HepG2 (cell line): ENCODE measurements around the gene NEK11. TPM values are rescaled to one million over a fixed set of nuclear protein-coding genes. Genes with fewer than 3 reads are reported as not detected.

Experiments used
- FOSL2 ChIP-seq: sonication (generic); formaldehyde crosslinking; IDR thresholded peaks from 2 replicates; pipeline ENCODE4 v1.4.0; 2020; ENCODE audit warnings: missing genetic modification reagents
- RAD21 ChIP-seq: fragments of 450-650 bp; formaldehyde crosslinking; IDR thresholded peaks from 2 replicates; pipeline ENCODE4 v1.5.0; 2020; ENCODE audit warnings: mild to moderate bottlenecking
- RBFOX2 ChIP-seq: fragments of 200-400 bp; formaldehyde crosslinking; IDR thresholded peaks from 2 replicates; pipeline ENCODE4 v1.6.1; 2017; ENCODE audit warnings: low read depth, mild to moderate bottlenecking, low read length
- RBM39 ChIP-seq: fragments of 200-400 bp; formaldehyde crosslinking; IDR thresholded peaks from one replicate; pipeline ENCODE4 v1.6.1; 2018; ENCODE audit warnings: antibody characterized with exemption, mild to moderate bottlenecking, low read depth, low read length; ENCODE audit not compliant: poor library complexity, severe bottlenecking
- YEATS4 ChIP-seq: sonication (generic); formaldehyde crosslinking; IDR thresholded peaks from 2 replicates; pipeline ENCODE4 v1.4.0; 2020; ENCODE audit warnings: missing genetic modification reagents, borderline replicate concordance
- YY1 ChIP-seq: IDR thresholded peaks from 2 replicates; pipeline ENCODE4 v1.6.1; 2011; ENCODE audit warnings: low read length, low read depth, moderate library complexity, mild to moderate bottlenecking; ENCODE audit not compliant: insufficient read depth, insufficient replicate concordance
- ZNF12 ChIP-seq: sonication (generic); formaldehyde crosslinking; IDR thresholded peaks from 2 replicates; pipeline ENCODE4 v1.5.0; 2020; ENCODE audit warnings: missing genetic modification reagents
- ZNF136 ChIP-seq: sonication (generic); formaldehyde crosslinking; IDR thresholded peaks from 2 replicates; pipeline ENCODE4 v1.8.1; 2022; ENCODE audit warnings: low read depth, mild to moderate bottlenecking, moderate library complexity, missing genetic modification reagents
- ZNF224 ChIP-seq: sonication (generic); formaldehyde crosslinking; IDR thresholded peaks from 2 replicates; pipeline ENCODE4 v1.5.0; 2020; ENCODE audit warnings: mild to moderate bottlenecking, missing genetic modification reagents
- ZNF24 ChIP-seq: fragments of 450-650 bp; IDR thresholded peaks from 2 replicates; pipeline ENCODE4 v1.6.1; 2017; ENCODE audit warnings: antibody characterized with exemption, mild to moderate bottlenecking
- ZNF543 ChIP-seq: sonication (generic); formaldehyde crosslinking; IDR thresholded peaks from 2 replicates; pipeline ENCODE4 v1.4.0; 2020; ENCODE audit warnings: mild to moderate bottlenecking, missing genetic modification reagents
- ZNF652 ChIP-seq: IDR thresholded peaks from 2 replicates; pipeline ENCODE4 v1.6.1; 2016; ENCODE audit warnings: low read depth, borderline replicate concordance
- ZNF768 ChIP-seq: sonication (generic); formaldehyde crosslinking; IDR thresholded peaks from 2 replicates; pipeline ENCODE4 v1.4.0; 2020; ENCODE audit warnings: missing genetic modification reagents
- ZNF83 ChIP-seq: sonication (generic); formaldehyde crosslinking; IDR thresholded peaks from 2 replicates; pipeline ENCODE4 v1.4.0; 2020; ENCODE audit warnings: missing genetic modification reagents, mild to moderate bottlenecking, borderline replicate concordance
- polyA plus RNA-seq, 8 experiments: library from polyadenylated mRNA; depleted of rRNA in 3 of 8; stranded (reverse) in 7 of 8; unstranded in 1 of 8; fragments of >200 nt; fragmentation: Illumina TruSeq in 4 of 8; extraction: Trizol in 4 of 8; gene quantifications; 2 replicates each; pipeline versions ENCODE4 v1.2.1 to v1.2.3, GENCODE V29; 2011 to 2016; ENCODE audit warnings: low read depth in 4 of 8, missing spikeins in 1 of 8, mixed read lengths in 1 of 8; ENCODE audit not compliant: insufficient read depth in 1 of 8
- total RNA-seq, 5 experiments: library from RNA; depleted of rRNA; stranded (reverse); fragments of >200 nt; fragmentation: Illumina TruSeq; extraction: Trizol; gene quantifications; 2 replicates each; pipeline ENCODE4 v1.2.3, GENCODE V29; 2016; ENCODE audit warnings: low read depth in 1 of 5
- TF ChIP-seq, protein P1 (sequence below): fragments of 450-650 bp; IDR thresholded peaks from 2 replicates; pipeline ENCODE4 v1.6.1; 2017; ENCODE audit warnings: mild to moderate bottlenecking
- TF ChIP-seq, protein P2 (sequence below): sonication (generic); formaldehyde crosslinking; IDR thresholded peaks from 2 replicates; pipeline ENCODE4 v1.9.0; 2021; ENCODE audit warnings: missing genetic modification reagents, mild to moderate bottlenecking, borderline replicate concordance
- TF ChIP-seq, protein P3 (sequence below): sonication (generic); formaldehyde crosslinking; IDR thresholded peaks from 2 replicates; pipeline ENCODE4 v1.4.0; 2020; ENCODE audit warnings: mild to moderate bottlenecking, missing genetic modification reagents
- TF ChIP-seq, protein P4 (sequence below): sonication (generic); formaldehyde crosslinking; IDR thresholded peaks from 2 replicates; pipeline ENCODE4 v1.4.0; 2020; ENCODE audit warnings: missing genetic modification reagents; ENCODE audit errors: not compliant biosample characterization

The NEK11 gene
- total and polyA plus RNA-seq, 2 of the 13 experiments (the other 11 are each of a cell fraction or from before 2014, with no cell fraction given): 0.95 to 2.2 TPM

DNA sequence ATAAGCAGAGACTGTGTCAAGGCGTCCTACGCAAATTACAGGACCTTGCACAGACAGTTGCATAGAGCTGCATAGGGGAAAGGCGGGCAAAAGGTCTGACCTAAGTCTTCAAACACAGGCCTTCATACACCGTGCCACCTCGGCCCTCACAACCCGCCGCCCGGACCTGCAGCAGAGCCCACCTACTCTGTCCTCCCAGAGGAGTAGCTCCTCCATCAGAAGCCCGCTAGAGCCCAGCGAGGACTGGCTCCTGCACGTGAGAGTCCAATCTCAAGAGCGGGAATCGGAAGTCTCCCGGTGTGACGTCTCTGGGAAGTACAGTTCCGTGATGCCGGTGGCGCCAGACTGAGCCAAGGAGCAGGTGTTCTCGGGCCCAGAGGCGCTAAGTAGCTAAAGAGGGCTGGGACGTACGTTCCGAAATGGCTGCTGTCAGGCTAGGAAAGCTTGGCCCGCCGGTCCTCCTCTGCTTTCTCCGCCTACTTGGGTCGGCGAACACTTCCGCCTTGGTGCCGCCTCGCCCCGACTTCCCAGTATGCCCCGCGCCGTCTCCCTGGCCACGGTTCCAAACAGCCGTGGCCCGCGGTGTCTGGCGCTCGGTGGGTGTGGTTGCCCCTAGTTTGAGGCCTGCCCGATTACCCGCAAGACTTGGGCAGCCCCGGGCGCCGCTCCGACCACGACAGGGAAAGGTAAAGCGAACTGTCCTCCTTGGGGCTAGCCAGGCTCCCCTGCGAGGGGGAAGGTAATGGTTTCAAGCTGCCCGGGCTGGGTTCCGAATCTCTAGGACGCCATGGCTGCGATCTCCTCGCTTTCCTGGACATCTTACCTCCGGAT is at the start of gene NEK11, which contains the start of gene ASTE1 (continued):
- TF ChIP-seq FOSL2 (CRISPR knock-in tag) (no peak), ZNF543 (CRISPR knock-in tag) (peak; percentile 83; the same call in 1 of the 2 replicates), ZNF12 (CRISPR knock-in tag) (no peak), RBFOX2 (peak; percentile 71), ZNF24 (no peak), ZNF652 (CRISPR knock-in tag) (no peak), ZNF136 (no peak), RBM39 (no peak), ZNF768 (CRISPR knock-in tag) (peak; percentile 70), RAD21 (no peak), ZNF224 (CRISPR knock-in tag) (no peak; the same call in 1 of the 2 replicates), YY1 (peak; percentile 79), YEATS4 (CRISPR knock-in tag) (peak; percentile 73; the same call in 1 of the 2 replicates), ZNF83 (CRISPR knock-in tag) (peak; percentile 53; the same call in 1 of the 2 replicates)
- TF ChIP-seq, protein P1, sequence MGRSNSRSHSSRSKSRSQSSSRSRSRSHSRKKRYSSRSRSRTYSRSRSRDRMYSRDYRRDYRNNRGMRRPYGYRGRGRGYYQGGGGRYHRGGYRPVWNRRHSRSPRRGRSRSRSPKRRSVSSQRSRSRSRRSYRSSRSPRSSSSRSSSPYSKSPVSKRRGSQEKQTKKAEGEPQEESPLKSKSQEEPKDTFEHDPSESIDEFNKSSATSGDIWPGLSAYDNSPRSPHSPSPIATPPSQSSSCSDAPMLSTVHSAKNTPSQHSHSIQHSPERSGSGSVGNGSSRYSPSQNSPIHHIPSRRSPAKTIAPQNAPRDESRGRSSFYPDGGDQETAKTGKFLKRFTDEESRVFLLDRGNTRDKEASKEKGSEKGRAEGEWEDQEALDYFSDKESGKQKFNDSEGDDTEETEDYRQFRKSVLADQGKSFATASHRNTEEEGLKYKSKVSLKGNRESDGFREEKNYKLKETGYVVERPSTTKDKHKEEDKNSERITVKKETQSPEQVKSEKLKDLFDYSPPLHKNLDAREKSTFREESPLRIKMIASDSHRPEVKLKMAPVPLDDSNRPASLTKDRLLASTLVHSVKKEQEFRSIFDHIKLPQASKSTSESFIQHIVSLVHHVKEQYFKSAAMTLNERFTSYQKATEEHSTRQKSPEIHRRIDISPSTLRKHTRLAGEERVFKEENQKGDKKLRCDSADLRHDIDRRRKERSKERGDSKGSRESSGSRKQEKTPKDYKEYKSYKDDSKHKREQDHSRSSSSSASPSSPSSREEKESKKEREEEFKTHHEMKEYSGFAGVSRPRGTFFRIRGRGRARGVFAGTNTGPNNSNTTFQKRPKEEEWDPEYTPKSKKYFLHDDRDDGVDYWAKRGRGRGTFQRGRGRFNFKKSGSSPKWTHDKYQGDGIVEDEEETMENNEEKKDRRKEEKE: no peak
- TF ChIP-seq, protein P2, sequence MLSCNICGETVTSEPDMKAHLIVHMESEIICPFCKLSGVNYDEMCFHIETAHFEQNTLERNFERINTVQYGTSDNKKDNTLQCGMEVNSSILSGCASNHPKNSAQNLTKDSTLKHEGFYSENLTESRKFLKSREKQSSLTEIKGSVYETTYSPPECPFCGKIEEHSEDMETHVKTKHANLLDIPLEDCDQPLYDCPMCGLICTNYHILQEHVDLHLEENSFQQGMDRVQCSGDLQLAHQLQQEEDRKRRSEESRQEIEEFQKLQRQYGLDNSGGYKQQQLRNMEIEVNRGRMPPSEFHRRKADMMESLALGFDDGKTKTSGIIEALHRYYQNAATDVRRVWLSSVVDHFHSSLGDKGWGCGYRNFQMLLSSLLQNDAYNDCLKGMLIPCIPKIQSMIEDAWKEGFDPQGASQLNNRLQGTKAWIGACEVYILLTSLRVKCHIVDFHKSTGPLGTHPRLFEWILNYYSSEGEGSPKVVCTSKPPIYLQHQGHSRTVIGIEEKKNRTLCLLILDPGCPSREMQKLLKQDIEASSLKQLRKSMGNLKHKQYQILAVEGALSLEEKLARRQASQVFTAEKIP: no peak
- TF ChIP-seq, protein P3, sequence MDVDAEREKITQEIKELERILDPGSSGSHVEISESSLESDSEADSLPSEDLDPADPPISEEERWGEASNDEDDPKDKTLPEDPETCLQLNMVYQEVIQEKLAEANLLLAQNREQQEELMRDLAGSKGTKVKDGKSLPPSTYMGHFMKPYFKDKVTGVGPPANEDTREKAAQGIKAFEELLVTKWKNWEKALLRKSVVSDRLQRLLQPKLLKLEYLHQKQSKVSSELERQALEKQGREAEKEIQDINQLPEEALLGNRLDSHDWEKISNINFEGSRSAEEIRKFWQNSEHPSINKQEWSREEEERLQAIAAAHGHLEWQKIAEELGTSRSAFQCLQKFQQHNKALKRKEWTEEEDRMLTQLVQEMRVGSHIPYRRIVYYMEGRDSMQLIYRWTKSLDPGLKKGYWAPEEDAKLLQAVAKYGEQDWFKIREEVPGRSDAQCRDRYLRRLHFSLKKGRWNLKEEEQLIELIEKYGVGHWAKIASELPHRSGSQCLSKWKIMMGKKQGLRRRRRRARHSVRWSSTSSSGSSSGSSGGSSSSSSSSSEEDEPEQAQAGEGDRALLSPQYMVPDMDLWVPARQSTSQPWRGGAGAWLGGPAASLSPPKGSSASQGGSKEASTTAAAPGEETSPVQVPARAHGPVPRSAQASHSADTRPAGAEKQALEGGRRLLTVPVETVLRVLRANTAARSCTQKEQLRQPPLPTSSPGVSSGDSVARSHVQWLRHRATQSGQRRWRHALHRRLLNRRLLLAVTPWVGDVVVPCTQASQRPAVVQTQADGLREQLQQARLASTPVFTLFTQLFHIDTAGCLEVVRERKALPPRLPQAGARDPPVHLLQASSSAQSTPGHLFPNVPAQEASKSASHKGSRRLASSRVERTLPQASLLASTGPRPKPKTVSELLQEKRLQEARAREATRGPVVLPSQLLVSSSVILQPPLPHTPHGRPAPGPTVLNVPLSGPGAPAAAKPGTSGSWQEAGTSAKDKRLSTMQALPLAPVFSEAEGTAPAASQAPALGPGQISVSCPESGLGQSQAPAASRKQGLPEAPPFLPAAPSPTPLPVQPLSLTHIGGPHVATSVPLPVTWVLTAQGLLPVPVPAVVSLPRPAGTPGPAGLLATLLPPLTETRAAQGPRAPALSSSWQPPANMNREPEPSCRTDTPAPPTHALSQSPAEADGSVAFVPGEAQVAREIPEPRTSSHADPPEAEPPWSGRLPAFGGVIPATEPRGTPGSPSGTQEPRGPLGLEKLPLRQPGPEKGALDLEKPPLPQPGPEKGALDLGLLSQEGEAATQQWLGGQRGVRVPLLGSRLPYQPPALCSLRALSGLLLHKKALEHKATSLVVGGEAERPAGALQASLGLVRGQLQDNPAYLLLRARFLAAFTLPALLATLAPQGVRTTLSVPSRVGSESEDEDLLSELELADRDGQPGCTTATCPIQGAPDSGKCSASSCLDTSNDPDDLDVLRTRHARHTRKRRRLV (CRISPR knock-in tag): 0 out of 2 replicates have a peak, but pooled peaks have one; percentile 37
- TF ChIP-seq, protein P4, sequence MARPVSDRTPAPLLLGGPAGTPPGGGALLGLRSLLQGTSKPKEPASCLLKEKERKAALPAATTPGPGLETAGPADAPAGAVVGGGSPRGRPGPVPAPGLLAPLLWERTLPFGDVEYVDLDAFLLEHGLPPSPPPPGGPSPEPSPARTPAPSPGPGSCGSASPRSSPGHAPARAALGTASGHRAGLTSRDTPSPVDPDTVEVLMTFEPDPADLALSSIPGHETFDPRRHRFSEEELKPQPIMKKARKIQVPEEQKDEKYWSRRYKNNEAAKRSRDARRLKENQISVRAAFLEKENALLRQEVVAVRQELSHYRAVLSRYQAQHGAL: no peak
